Activated B cell treated with CpG ODN at 0.5 μM for 24 hours (primary cell): ENCODE data around the gene SFSWAP. TPM values are rescaled to one million over a fixed set of nuclear protein-coding genes. Genes with fewer than 3 reads are reported as not detected.

Experiments used
- ATAC-seq: fragments of 200-7000 bp; cut with Tn5 transposase; one replicate; pipeline ENCODE4 v1.10.0; 2021; ENCODE audit warnings: low read depth, mild to moderate bottlenecking, moderate library complexity
- CTCF ChIA-PET: fragments of 350-600 bp; sonication (Branson Sonifier 250); formaldehyde crosslinking; loops from one replicate; lab custom pipeline; 2021; ENCODE audit warnings: antibody characterized with exemption; lab: Charles Lee
- POLR2A ChIA-PET: fragments of 350-600 bp; sonication (Branson Sonifier 250); formaldehyde crosslinking; loops from one replicate; lab custom pipeline; 2021; ENCODE audit warnings: antibody characterized with exemption; lab: Charles Lee
- DNase-seq: peaks from one replicate; pipeline ENCODE4 v3.0.0; 2022
- H3K27ac Mint-ChIP-seq: one replicate; pipeline ENCODE4 v1.8.0; 2020; ENCODE audit warnings: mixed read lengths
- H3K27me3 Mint-ChIP-seq: one replicate; pipeline ENCODE4 v1.8.0; 2021; ENCODE audit warnings: mixed read lengths
- H3K36me3 Mint-ChIP-seq: one replicate; pipeline ENCODE4 v1.8.0; 2021; ENCODE audit warnings: low read depth, mixed read lengths
- H3K4me1 Mint-ChIP-seq: one replicate; pipeline ENCODE4 v1.8.0; 2021; ENCODE audit warnings: mixed read lengths
- H3K4me3 Mint-ChIP-seq: one replicate; pipeline ENCODE4 v1.8.0; 2020; ENCODE audit warnings: mild to moderate bottlenecking, mixed read lengths
- H3K9me3 Mint-ChIP-seq: one replicate; pipeline ENCODE4 v1.8.0; 2020; ENCODE audit warnings: mixed read lengths
- intact Hi-C: fragments of 100-400 bp; cut with micrococcal nuclease; formaldehyde crosslinking; loops from one replicate; pipeline ENCODE4 v1.15.1; 2024
- total RNA-seq: library from RNA; stranded (reverse); gene quantifications from 2 replicates; pipeline ENCODE4 v1.2.3, GENCODE V29; 2022
- TF ChIP-seq, protein P1 (sequence below): fragments of 200-600 bp; IDR thresholded peaks from one replicate; pipeline ENCODE4 v1.8.0; 2022; ENCODE audit warnings: antibody characterized with exemption, mild to moderate bottlenecking

The SFSWAP gene
- total RNA-seq, 1 donor from 2014 or later = 88.0 TPM

DNA sequence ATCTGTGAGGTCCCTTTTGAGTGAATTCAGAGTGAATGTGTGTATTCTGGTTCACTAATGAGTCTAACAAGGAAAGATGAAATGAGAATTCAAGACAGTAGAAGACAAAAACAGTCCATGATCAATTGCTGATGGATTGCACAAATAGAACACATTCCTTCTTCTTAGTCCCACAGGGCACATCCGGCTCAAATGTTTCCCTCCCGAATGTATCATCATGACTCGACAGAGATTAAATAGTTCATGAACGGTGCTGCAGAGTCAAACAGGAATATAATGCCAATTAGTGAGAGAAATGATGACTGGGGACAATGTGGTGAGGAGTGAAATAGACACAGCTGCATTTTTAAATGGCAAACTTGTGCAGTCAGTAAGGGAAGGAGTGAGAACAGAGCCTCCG, 11.5 kb upstream of the SFSWAP start:
- Mint-ChIP-seq H3K4me1 (no peaks in the 10 kb centered on the region), H3K27me3 (peaks cover 7% of the 10 kb centered on the region), H3K9me3 (peaks cover 7% of the 10 kb centered on the region), H3K4me3 (no peak overlapping the region), H3K27ac (no peak overlapping the region), H3K36me3 (no peaks in the 10 kb centered on the region)
- ChIA-PET CTCF (no interaction called here), POLR2A (no interaction called here)
- DNase-seq (no peak), ATAC-seq (no peak)
- TF ChIP-seq, protein P1, sequence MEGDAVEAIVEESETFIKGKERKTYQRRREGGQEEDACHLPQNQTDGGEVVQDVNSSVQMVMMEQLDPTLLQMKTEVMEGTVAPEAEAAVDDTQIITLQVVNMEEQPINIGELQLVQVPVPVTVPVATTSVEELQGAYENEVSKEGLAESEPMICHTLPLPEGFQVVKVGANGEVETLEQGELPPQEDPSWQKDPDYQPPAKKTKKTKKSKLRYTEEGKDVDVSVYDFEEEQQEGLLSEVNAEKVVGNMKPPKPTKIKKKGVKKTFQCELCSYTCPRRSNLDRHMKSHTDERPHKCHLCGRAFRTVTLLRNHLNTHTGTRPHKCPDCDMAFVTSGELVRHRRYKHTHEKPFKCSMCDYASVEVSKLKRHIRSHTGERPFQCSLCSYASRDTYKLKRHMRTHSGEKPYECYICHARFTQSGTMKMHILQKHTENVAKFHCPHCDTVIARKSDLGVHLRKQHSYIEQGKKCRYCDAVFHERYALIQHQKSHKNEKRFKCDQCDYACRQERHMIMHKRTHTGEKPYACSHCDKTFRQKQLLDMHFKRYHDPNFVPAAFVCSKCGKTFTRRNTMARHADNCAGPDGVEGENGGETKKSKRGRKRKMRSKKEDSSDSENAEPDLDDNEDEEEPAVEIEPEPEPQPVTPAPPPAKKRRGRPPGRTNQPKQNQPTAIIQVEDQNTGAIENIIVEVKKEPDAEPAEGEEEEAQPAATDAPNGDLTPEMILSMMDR = no peak
- intact Hi-C loops = no loop called here

DNA sequence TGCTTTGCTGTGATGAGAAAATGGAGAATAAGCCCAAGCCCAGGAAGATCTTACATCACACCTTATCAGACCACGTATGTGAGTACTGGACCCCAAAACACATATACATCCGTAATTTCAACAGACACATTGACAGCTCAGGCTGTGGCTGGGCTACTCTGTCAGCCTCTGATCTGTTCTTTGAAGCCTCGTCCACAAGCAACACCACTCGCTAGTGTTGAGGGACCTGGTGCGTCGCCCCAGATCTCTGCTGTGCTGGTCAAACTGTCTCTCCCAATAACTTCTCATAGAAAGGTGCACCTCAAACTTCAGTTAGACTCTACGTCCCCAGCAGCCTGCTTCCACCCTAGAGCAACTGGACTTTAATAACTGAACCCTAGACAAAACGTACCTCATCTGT, 10.6 kb upstream of the SFSWAP start:
- Mint-ChIP-seq H3K4me1 (no peaks in the 10 kb centered on the region), H3K4me3 (no peak overlapping the region), H3K36me3 (no peaks in the 10 kb centered on the region), H3K9me3 (peaks cover 11% of the 10 kb centered on the region), H3K27ac (no peak overlapping the region), H3K27me3 (peaks cover 4% of the 10 kb centered on the region)
- ChIA-PET CTCF (no interaction called here), POLR2A (no interaction called here)
- DNase-seq = no peak
- ATAC-seq = no peak
- intact Hi-C loops = no loop called here
- TF ChIP-seq, protein P1 = no peak

DNA sequence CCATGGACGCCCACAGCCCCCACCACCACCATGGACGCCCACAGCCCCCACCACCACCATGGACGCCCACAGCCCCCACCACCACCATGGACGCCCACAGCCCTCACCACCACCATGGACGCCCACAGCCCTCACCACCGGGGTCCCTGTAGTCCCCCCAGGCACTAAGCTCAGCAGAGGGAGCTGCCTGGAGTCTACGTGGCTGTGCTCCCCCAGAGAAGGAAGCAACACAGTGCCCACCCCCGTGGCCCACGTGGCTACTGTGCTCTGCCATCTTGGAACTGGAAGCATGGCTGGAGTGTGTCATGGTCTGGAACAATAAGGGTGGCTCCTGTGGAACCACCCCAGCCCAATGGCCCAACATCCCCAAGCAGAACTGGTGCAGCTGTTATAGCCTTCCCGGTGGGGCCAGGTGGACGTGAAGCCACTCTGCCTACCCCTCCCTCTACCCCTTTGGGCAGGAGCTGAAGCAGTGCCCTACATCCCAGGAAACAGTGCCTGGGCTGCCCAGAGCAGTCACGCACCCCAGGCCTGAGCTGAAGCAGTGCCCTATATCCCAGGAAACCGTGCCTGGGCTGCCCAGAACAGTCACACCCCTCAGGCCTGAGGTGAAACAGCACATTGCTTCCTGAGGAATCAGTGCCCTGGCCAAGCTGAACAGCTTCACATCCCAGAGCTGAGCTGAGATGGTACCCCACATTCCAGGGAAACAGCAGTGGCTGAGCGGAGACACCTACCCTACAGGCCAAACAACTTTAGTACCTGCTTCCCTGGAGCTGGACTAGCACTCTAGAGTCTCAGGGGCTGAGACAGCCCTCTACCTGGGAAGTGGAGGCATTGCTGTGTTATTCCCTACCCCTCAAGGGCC, 9.0 kb upstream of the SFSWAP start:
- H3K27ac Mint-ChIP-seq = no peak overlapping the region
- no peaks in the 10 kb centered on the region for H3K27me3 Mint-ChIP-seq
- TF ChIP-seq, protein P1 = no peak
- DNase-seq = no peak
- POLR2A ChIA-PET = no interaction called here
- no peaks in the 10 kb centered on the region for H3K4me1 Mint-ChIP-seq
- CTCF ChIA-PET = no interaction called here
- peaks cover 11% of the 10 kb centered on the region for H3K9me3 Mint-ChIP-seq
- no peaks in the 10 kb centered on the region for H3K36me3 Mint-ChIP-seq
- no peak overlapping the region for H3K4me3 Mint-ChIP-seq
- ATAC-seq = no peak
- intact Hi-C loops = no loop called here

GRCh38 chr12:131702573-131702877, 8.4 kb upstream of the SFSWAP start:
- ATAC-seq (no peak), DNase-seq (no peak)
- no peaks in the 10 kb centered on the region for H3K27me3 Mint-ChIP-seq
- POLR2A ChIA-PET = no interaction called here
- no peak overlapping the region for H3K4me3 Mint-ChIP-seq
- TF ChIP-seq, protein P1 = no peak
- CTCF ChIA-PET = no interaction called here
- H3K9me3 Mint-ChIP-seq = peaks cover 11% of the 10 kb centered on the region
- no peak overlapping the region for H3K27ac Mint-ChIP-seq
- H3K36me3 Mint-ChIP-seq = no peaks in the 10 kb centered on the region
- intact Hi-C loops = no loop called here
- H3K4me1 Mint-ChIP-seq = no peaks in the 10 kb centered on the region

DNA sequence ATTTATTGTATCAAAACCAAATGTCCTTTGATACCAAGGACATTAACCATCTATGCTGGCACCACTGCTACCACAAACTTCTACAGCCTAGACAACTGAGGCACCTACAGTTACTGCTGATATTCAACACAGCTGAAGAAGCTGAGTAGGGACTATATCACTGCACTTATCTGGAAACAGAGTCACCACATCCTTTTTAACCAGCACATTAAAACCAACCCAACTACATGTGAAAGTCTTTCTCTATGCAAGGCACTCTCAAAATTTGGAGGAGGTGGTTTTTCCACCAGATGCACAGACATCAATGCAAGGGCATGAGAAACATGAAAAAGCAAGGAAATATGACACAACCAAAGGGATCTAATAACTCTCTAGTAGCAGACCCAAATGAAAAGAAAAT, 7.7 kb upstream of the SFSWAP start:
- Mint-ChIP-seq H3K4me3 (no peak overlapping the region), H3K27ac (no peak overlapping the region), H3K9me3 (peaks cover 11% of the 10 kb centered on the region), H3K27me3 (no peaks in the 10 kb centered on the region), H3K36me3 (no peaks in the 10 kb centered on the region), H3K4me1 (no peaks in the 10 kb centered on the region)
- no peak for DNase-seq
- ATAC-seq = no peak
- POLR2A ChIA-PET = no interaction called here
- CTCF ChIA-PET = no interaction called here
- TF ChIP-seq, protein P1 = no peak
- intact Hi-C loops = no loop called here
